H1 (cell line): ENCODE measurements around the gene ADCY5. TPM values are rescaled to one million over a fixed set of nuclear protein-coding genes. Genes with fewer than 3 reads are reported as not detected.

Source experiments
- CEBPB ChIP-seq: IDR thresholded peaks from 2 replicates; pipeline ENCODE4 v1.6.1; 2012; ENCODE audit warnings: low read depth, low read length
- CHD1 ChIP-seq: IDR thresholded peaks from 2 replicates; pipeline ENCODE4 v1.6.1; 2012; ENCODE audit warnings: low read depth, low read length, improper control_type of control experiment
- RXRA ChIP-seq: IDR thresholded peaks from 2 replicates; pipeline ENCODE4 v1.6.1; 2011; ENCODE audit warnings: low read depth, mild to moderate bottlenecking, low read length, moderate library complexity; ENCODE audit not compliant: insufficient read depth
- SRF ChIP-seq: IDR thresholded peaks from 2 replicates; pipeline ENCODE4 v1.6.1; 2011; ENCODE audit warnings: mild to moderate bottlenecking, low read depth, low read length, moderate library complexity
- TAF1 ChIP-seq: IDR thresholded peaks from 2 replicates; pipeline ENCODE4 v1.6.1; 2011; ENCODE audit warnings: mild to moderate bottlenecking, low read depth, low read length
- polyA plus RNA-seq, 7 experiments: library from polyadenylated mRNA; depleted of rRNA in 3 of 7; stranded (reverse) in 5 of 7; unstranded in 2 of 7; fragments of >200 nt in 5 of 7; fragments of 200-250 nt in 2 of 7; gene quantifications; 1 replicate in 5 of 7; 2 replicates in 1 of 7; 4 replicates in 1 of 7; pipeline versions ENCODE4 v1.2.1 to v1.2.3, GENCODE V29; 2011 to 2013; ENCODE audit warnings: missing spikeins in 2 of 7, mixed read lengths in 2 of 7
- total RNA-seq: library from RNA; stranded (reverse); fragmentation: NEBNext Ultra II Directional; extraction: Animal tissue kit (Norgen Biotek cat#: 25700); gene quantifications from 2 replicates; pipeline ENCODE4 v1.2.1, GENCODE V29; 2021
- TF ChIP-seq, protein P1 (sequence below): fragments of 300-600 bp; sonication (generic); IDR thresholded peaks from 2 replicates; pipeline ENCODE4 v1.7.1; 2012; ENCODE audit warnings: low read length, moderate library complexity, mild to moderate bottlenecking, inconsistent platforms; ENCODE audit not compliant: insufficient replicate concordance
- TF ChIP-seq, protein P2 (sequence below): IDR thresholded peaks from 2 replicates; pipeline ENCODE4 v1.6.1; 2012; ENCODE audit warnings: inconsistent platforms
- TF ChIP-seq, protein P3 (sequence below): IDR thresholded peaks from 2 replicates; pipeline ENCODE4 v1.6.1; 2011; ENCODE audit warnings: low read depth, mild to moderate bottlenecking, low read length; ENCODE audit not compliant: insufficient read depth

ADCY5 gene
- total and polyA plus RNA-seq, 2 of the 8 experiments (the other 6 are each of a cell fraction or from before 2014, with no cell fraction given), result 18.9 to 40.8 TPM

DNA sequence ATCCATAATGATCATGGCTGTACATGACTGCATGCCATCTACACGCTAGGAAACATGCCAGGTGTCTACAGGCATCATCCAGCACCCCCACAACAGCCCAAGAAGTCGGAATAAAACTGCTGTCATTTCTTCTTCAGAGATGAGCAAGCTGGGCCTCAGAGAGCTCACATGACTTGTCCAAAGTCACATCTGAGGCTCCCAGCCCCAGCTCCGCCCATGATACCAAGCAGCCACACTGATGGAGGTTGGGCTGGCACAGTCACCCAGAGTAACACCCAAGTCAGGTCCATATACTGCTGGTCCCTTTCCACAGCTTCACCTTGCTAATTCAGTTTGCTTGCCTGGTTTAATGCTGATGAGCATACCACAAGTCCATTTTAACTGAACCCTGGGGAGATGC lies 130.5 kb downstream of the ADCY5 start (continued):
- TF ChIP-seq, protein P1, sequence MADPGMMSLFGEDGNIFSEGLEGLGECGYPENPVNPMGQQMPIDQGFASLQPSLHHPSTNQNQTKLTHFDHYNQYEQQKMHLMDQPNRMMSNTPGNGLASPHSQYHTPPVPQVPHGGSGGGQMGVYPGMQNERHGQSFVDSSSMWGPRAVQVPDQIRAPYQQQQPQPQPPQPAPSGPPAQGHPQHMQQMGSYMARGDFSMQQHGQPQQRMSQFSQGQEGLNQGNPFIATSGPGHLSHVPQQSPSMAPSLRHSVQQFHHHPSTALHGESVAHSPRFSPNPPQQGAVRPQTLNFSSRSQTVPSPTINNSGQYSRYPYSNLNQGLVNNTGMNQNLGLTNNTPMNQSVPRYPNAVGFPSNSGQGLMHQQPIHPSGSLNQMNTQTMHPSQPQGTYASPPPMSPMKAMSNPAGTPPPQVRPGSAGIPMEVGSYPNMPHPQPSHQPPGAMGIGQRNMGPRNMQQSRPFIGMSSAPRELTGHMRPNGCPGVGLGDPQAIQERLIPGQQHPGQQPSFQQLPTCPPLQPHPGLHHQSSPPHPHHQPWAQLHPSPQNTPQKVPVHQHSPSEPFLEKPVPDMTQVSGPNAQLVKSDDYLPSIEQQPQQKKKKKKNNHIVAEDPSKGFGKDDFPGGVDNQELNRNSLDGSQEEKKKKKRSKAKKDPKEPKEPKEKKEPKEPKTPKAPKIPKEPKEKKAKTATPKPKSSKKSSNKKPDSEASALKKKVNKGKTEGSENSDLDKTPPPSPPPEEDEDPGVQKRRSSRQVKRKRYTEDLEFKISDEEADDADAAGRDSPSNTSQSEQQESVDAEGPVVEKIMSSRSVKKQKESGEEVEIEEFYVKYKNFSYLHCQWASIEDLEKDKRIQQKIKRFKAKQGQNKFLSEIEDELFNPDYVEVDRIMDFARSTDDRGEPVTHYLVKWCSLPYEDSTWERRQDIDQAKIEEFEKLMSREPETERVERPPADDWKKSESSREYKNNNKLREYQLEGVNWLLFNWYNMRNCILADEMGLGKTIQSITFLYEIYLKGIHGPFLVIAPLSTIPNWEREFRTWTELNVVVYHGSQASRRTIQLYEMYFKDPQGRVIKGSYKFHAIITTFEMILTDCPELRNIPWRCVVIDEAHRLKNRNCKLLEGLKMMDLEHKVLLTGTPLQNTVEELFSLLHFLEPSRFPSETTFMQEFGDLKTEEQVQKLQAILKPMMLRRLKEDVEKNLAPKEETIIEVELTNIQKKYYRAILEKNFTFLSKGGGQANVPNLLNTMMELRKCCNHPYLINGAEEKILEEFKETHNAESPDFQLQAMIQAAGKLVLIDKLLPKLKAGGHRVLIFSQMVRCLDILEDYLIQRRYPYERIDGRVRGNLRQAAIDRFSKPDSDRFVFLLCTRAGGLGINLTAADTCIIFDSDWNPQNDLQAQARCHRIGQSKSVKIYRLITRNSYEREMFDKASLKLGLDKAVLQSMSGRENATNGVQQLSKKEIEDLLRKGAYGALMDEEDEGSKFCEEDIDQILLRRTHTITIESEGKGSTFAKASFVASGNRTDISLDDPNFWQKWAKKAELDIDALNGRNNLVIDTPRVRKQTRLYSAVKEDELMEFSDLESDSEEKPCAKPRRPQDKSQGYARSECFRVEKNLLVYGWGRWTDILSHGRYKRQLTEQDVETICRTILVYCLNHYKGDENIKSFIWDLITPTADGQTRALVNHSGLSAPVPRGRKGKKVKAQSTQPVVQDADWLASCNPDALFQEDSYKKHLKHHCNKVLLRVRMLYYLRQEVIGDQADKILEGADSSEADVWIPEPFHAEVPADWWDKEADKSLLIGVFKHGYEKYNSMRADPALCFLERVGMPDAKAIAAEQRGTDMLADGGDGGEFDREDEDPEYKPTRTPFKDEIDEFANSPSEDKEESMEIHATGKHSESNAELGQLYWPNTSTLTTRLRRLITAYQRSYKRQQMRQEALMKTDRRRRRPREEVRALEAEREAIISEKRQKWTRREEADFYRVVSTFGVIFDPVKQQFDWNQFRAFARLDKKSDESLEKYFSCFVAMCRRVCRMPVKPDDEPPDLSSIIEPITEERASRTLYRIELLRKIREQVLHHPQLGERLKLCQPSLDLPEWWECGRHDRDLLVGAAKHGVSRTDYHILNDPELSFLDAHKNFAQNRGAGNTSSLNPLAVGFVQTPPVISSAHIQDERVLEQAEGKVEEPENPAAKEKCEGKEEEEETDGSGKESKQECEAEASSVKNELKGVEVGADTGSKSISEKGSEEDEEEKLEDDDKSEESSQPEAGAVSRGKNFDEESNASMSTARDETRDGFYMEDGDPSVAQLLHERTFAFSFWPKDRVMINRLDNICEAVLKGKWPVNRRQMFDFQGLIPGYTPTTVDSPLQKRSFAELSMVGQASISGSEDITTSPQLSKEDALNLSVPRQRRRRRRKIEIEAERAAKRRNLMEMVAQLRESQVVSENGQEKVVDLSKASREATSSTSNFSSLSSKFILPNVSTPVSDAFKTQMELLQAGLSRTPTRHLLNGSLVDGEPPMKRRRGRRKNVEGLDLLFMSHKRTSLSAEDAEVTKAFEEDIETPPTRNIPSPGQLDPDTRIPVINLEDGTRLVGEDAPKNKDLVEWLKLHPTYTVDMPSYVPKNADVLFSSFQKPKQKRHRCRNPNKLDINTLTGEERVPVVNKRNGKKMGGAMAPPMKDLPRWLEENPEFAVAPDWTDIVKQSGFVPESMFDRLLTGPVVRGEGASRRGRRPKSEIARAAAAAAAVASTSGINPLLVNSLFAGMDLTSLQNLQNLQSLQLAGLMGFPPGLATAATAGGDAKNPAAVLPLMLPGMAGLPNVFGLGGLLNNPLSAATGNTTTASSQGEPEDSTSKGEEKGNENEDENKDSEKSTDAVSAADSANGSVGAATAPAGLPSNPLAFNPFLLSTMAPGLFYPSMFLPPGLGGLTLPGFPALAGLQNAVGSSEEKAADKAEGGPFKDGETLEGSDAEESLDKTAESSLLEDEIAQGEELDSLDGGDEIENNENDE, result no peak
- TF ChIP-seq, protein P2, sequence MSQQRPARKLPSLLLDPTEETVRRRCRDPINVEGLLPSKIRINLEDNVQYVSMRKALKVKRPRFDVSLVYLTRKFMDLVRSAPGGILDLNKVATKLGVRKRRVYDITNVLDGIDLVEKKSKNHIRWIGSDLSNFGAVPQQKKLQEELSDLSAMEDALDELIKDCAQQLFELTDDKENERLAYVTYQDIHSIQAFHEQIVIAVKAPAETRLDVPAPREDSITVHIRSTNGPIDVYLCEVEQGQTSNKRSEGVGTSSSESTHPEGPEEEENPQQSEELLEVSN, result no peak
- TF ChIP-seq RXRA (no peak), TAF1 (no peak), CHD1 (no peak), SRF (no peak), CEBPB (no peak)
- TF ChIP-seq, protein P3, sequence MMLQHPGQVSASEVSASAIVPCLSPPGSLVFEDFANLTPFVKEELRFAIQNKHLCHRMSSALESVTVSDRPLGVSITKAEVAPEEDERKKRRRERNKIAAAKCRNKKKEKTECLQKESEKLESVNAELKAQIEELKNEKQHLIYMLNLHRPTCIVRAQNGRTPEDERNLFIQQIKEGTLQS, result no peak
